SK-N-SH (cell line): ENCODE data around the gene ZFYVE19.

Experiments
- NRF1 ChIP-seq: IDR thresholded peaks from 2 replicates; pipeline ENCODE4 v1.6.1; 2012; ENCODE audit warnings: low read depth, mild to moderate bottlenecking, low read length
- POLR2AphosphoS5 ChIP-seq: IDR thresholded peaks from 2 replicates; pipeline ENCODE4 v1.6.1; 2012; ENCODE audit warnings: low read depth, low read length
- RCOR1 ChIP-seq: fragments of 150-350 bp; IDR thresholded peaks from 2 replicates; pipeline ENCODE4 v1.6.1; 2017; ENCODE audit warnings: antibody characterized with exemption, low read length
- RFX5 ChIP-seq: IDR thresholded peaks from 2 replicates; pipeline ENCODE4 v1.6.1; 2012; ENCODE audit warnings: mild to moderate bottlenecking, improper control_type of control experiment, low read length
- TAF1 ChIP-seq: IDR thresholded peaks from 2 replicates; pipeline ENCODE4 v1.6.1; 2012; ENCODE audit warnings: low read depth, mild to moderate bottlenecking, low read length, moderate library complexity, borderline replicate concordance
- YY1 ChIP-seq: IDR thresholded peaks from 2 replicates; pipeline ENCODE4 v1.4.0; 2012; ENCODE audit warnings: low read depth, mild to moderate bottlenecking
- TF ChIP-seq, protein P1 (sequence below): fragments of 200-600 bp; sonication (generic); IDR thresholded peaks from 2 replicates; pipeline ENCODE4 v1.6.1; 2017; ENCODE audit warnings: antibody characterized with exemption, mild to moderate bottlenecking, moderate library complexity

- TF ChIP-seq, protein P1, sequence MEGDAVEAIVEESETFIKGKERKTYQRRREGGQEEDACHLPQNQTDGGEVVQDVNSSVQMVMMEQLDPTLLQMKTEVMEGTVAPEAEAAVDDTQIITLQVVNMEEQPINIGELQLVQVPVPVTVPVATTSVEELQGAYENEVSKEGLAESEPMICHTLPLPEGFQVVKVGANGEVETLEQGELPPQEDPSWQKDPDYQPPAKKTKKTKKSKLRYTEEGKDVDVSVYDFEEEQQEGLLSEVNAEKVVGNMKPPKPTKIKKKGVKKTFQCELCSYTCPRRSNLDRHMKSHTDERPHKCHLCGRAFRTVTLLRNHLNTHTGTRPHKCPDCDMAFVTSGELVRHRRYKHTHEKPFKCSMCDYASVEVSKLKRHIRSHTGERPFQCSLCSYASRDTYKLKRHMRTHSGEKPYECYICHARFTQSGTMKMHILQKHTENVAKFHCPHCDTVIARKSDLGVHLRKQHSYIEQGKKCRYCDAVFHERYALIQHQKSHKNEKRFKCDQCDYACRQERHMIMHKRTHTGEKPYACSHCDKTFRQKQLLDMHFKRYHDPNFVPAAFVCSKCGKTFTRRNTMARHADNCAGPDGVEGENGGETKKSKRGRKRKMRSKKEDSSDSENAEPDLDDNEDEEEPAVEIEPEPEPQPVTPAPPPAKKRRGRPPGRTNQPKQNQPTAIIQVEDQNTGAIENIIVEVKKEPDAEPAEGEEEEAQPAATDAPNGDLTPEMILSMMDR, result no peak
- TF ChIP-seq YY1 (peak; percentile 84), TAF1 (no peak; the same call in 1 of the 2 replicates), RFX5 (no peak), RCOR1 (no peak), NRF1 (peak; percentile 77), POLR2AphosphoS5 (peak; percentile 63; the same call in 1 of the 2 replicates)
Measured at GRCh38 chr15:40807028-40807887, at the start of gene ZFYVE19, which contains the start of gene DNAJC17.
